ENCODE measurements around the gene ALDH16A1. TPM values are rescaled to one million over a fixed set of nuclear protein-coding genes. Genes with fewer than 3 reads are reported as not detected.
"Not testable (repeated sequence)": the region's sequence is repeated elsewhere in the genome, so short reads cannot be mapped to it uniquely, and the experiment has no call there.

ALDH16A1 gene
- total RNA-seq, 2 donors from 2014 or later = 22.6 to 34.0 TPM

DNA sequence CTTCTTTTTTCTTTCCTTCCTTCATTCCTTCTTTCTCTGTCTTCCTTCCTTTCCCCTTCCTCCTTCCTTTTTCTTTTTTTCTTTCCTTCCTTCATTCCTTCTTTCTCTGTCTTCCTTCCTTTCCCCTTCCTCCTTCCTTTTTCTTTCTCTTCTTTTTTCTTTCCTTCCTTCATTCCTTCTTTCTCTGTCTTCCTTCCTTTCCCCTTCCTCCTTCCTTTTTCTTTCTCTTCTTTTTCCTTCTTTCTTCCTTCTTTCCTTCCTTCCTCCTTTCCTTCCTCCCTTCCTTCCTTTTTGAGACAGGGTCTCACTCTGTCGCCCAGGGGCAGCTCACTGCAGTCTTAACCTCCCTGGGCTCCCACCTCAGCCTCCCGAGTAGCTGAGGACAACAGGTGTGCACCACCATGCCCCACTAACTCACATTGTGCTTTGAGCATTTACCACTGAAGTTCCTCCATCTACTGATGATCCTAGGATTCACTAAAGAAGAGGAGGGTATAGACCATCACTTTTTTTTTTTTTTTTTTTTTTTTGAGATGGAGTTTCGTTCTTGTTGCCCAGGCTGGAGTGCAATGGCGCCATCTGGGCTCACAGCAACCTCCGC, 8.8 kb upstream of the ALDH16A1 start:
- H3K9me3 Mint-ChIP-seq; ATAC-seq; DNase-seq (ENCODE audit: low spot score in 2 of 2): not testable (repeated sequence)
- Mint-ChIP-seq H3K27ac (peak overlapping the region; percentile 67 to 69), H3K36me3 (peaks cover 0 to 17% of the 10 kb centered on the region in 2 donors)

- DNase-seq (ENCODE audit: low spot score in 2 of 2) (no peak), ATAC-seq (no peak)
- Mint-ChIP-seq H3K9me3 (no peaks in the 10 kb centered on the region), H3K27ac (no peak overlapping the region), H3K36me3 (peaks cover 5 to 34% of the 10 kb centered on the region in 2 donors)
These were observed 7.0 kb upstream of the ALDH16A1 start for GRCh38 chr19:49445997-49446396.

DNA sequence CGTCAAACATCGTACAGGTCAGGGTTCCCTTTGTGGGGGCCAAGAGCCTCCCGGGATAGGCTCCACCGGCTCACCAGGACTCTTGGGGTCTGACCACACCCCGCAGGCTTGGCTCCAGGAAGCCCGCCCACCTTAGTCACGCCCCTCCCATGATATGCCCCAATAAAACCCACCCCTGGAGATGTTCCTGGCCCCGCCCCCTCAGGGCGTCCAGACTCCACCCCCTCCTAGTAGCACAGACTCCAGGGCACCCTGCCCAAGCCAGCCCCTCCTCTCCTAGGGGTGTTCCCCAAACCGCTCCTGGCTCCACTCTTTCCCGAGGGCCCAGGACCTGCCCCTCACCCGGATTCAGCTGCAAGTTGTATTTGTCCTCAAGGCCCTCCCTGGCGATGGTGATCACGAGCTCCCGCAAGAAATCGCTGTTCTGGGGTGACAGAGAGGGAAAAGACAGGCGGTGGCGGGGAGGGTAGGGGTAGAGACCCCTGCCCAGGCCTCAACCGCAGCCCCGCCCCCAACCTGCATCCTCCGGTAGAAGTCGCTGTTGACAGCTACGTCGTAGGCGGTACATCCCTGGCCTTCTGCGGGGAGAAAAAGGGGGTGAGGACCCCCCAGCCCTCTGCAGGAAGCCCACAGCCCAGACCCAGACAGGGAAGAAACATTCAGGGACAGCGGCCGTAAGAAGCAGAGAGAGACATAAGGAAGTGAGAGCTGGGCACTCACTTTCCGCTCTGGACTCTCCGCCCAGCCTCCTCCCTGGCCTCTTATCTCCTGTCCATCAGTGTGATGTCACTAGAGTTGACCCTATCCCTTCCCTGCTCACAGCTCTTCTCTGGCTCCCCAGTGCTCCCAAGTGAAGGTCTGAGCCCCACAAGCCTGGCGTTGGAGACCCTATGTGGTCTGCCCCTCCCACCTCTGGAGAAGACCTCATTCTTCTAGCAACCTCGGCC, 5.3 kb upstream of the ALDH16A1 start:
- H3K9me3 Mint-ChIP-seq = no peaks in the 10 kb centered on the region
- no peak for DNase-seq (ENCODE audit: low spot score in 2 of 2)
- H3K36me3 Mint-ChIP-seq = peaks cover 11 to 41% of the 10 kb centered on the region in 2 donors
- H3K27ac Mint-ChIP-seq = peak overlapping the region in 1 of 2 donors; percentile 47
- no peak for ATAC-seq

DNA sequence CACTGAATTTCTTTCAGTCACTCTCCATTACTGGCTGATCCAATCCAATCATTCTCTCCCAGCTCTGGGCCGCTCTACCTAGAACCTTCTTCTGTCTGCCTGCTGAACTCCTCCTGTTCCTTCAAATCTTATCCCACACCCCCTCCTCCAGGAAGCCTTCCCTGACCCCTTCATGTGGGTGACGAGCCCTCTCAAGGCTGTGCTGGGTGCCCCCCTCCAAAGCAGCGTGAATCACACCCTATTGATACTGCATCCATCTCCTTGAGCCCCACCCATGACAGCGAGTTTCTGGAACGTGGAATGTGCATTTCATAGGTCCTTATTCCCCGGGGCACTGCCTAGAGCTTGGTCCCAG, 4.6 kb upstream of the ALDH16A1 start:
- ATAC-seq = no peak
- H3K36me3 Mint-ChIP-seq = peaks cover 11 to 41% of the 10 kb centered on the region in 2 donors
- DNase-seq (ENCODE audit: low spot score in 2 of 2) = no peak
- peak overlapping the region; percentile 17 to 47 for H3K27ac Mint-ChIP-seq
- H3K9me3 Mint-ChIP-seq = no peaks in the 10 kb centered on the region

DNA sequence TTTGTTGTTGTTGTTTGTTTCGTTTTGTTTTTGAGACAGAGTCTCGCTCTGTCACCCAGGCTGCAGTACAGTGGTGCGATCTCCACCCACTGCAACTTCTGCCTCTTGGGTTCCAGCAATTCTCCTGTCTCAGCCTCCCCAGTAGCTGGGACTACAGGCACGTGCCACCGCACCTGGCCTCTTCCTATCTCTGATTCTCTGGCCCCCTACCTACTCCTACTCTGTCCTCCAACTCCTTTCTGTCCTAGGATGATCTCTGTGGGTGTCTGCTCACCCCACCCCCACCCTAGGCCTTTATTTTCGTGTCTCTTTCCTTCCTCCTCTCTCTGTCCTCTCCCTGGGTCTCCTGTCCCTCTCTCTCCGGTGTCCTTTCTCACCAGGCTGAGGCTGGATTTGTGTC, 2.6 kb upstream of the ALDH16A1 start:
- peaks cover 11 to 48% of the 10 kb centered on the region in 2 donors for H3K36me3 Mint-ChIP-seq
- no peak for ATAC-seq
- H3K9me3 Mint-ChIP-seq = no peaks in the 10 kb centered on the region
- no peak for DNase-seq (ENCODE audit: low spot score in 2 of 2)
- peak overlapping the region; percentile 99 for H3K27ac Mint-ChIP-seq

GRCh38 chr19:49451430-49452181, 1.4 kb upstream of the ALDH16A1 start, which contains the start of gene PIH1D1:
PIH1D1 (minus strand) TSS chr19:49451814; CDS start chr19:49451574, 240 bp downstream.
- peak; percentile 73 to 78 for ATAC-seq
- peak within 1 kb of the TSS; percentile 99 to 100 for H3K27ac Mint-ChIP-seq
- H3K9me3 Mint-ChIP-seq = no peaks in the 10 kb centered on the region
- peak; percentile 89 to 96 for DNase-seq (ENCODE audit: low spot score in 2 of 2)
- peaks cover 11 to 50% of the 10 kb centered on the region in 2 donors for H3K36me3 Mint-ChIP-seq

- Mint-ChIP-seq H3K27ac (peak overlapping the region; percentile 99 to 100), H3K9me3 (no peaks in the 10 kb centered on the region), H3K36me3 (peaks cover 11 to 41% of the 10 kb centered on the region in 2 donors)
- ATAC-seq (peak in 1 of 2 donors; percentile 2), DNase-seq (ENCODE audit: low spot score in 2 of 2) (no peak)
These were observed 774 bp downstream of the ALDH16A1 start for GRCh38 chr19:49453757-49454240.

GRCh38 chr19:49455773-49456172, 2.7 kb downstream of the ALDH16A1 start:
- DNase-seq (ENCODE audit: low spot score in 2 of 2) (no peak), ATAC-seq (no peak)
- Mint-ChIP-seq H3K27ac (peak overlapping the region in 1 of 2 donors; percentile 46), H3K9me3 (no peaks in the 10 kb centered on the region), H3K36me3 (peaks cover 8 to 22% of the 10 kb centered on the region in 2 donors)

DNA sequence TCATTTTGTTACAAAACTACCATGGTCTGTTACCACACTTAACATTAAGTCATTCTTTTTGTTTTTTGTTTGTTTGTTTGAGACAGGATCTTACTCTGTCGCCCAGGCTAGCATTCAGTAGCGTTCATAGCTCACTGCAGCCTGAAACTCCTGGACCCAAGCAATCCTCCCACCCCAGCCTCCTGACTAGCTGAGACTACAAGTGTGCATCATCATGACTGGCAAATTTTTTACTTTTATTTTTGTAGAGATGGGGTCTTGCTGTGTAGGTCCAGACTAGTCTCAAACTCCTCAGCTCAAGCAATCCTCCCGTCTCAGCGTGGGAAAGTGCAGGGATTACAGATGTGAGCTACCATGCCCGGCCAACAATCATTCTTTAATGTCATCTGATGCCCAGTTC, 3.3 kb downstream of the ALDH16A1 start:
- ATAC-seq (no peak), DNase-seq (ENCODE audit: low spot score in 2 of 2) (no peak)
- no peak overlapping the region for H3K27ac Mint-ChIP-seq
- peaks cover 5 to 18% of the 10 kb centered on the region in 2 donors for H3K36me3 Mint-ChIP-seq
- H3K9me3 Mint-ChIP-seq = no peaks in the 10 kb centered on the region

- Mint-ChIP-seq H3K9me3 (no peaks in the 10 kb centered on the region), H3K36me3 (peaks cover 0 to 13% of the 10 kb centered on the region in 2 donors), H3K27ac (no peak overlapping the region)
- ATAC-seq (no peak), DNase-seq (ENCODE audit: low spot score in 2 of 2) (no peak)
These were observed 5.5 kb downstream of the ALDH16A1 start for GRCh38 chr19:49458567-49458903.

DNA sequence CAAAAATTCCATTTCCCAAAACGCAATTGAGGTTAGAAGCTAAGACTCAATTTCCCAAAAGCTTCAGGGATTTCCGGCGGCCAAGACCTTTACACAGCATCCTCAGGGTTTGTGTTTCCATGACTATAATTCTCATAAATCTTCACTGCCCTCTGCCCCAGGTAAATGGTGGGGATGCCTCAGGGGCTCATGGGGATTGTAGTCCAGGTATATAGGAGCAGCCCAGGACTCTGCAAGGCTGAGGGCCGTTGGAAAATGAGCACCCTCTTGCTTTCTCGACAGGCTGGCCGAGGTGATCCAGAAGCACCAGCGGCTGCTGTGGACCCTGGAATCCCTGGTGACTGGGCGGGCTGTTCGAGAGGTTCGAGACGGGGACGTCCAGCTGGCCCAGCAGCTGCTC, 6.4 kb downstream of the ALDH16A1 start:
- Mint-ChIP-seq H3K27ac (no peak overlapping the region), H3K36me3 (peaks cover 0 to 6% of the 10 kb centered on the region in 2 donors)

GRCh38 chr19:49461130-49461529, 8.1 kb downstream of the ALDH16A1 start:
- not testable (repeated sequence) for H3K9me3 Mint-ChIP-seq; H3K27ac Mint-ChIP-seq; H3K36me3 Mint-ChIP-seq; ATAC-seq; DNase-seq (ENCODE audit: low spot score in 2 of 2)

More for the DNA sequence above, 6.4 kb downstream of the ALDH16A1 start:
- no peak for ATAC-seq
- DNase-seq (ENCODE audit: low spot score in 2 of 2) = no peak
- H3K9me3 Mint-ChIP-seq = no peaks in the 10 kb centered on the region

GRCh38 chr19:49461656-49462055, 8.6 kb downstream of the ALDH16A1 start:
- H3K36me3 Mint-ChIP-seq = no peaks in the 10 kb centered on the region
- ATAC-seq (no peak), DNase-seq (ENCODE audit: low spot score in 2 of 2) (no peak)
- H3K27ac Mint-ChIP-seq = no peak overlapping the region
- H3K9me3 Mint-ChIP-seq = no peaks in the 10 kb centered on the region

DNA sequence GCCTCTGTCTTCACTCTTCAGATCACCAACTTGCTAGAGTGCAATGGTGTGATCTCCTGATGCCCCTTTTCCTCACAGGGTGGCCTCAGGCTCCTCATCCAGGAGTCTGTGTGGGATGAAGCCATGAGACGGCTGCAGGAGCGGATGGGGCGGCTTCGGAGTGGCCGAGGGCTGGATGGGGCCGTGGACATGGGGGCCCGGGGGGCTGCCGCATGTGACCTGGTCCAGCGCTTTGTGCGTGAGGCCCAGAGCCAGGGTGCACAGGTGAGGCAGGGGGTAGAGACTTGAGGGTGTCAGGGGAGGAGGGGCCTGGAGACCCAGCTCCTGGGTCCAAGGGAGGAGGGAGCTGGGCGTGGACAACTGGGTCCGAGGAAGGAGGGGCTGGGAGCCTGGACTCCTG, 9.5 kb downstream of the ALDH16A1 start:
- Mint-ChIP-seq H3K9me3 (no peaks in the 10 kb centered on the region), H3K27ac (no peak overlapping the region), H3K36me3 (no peaks in the 10 kb centered on the region)
- DNase-seq (ENCODE audit: low spot score in 2 of 2) = no peak
- no peak for ATAC-seq

DNA sequence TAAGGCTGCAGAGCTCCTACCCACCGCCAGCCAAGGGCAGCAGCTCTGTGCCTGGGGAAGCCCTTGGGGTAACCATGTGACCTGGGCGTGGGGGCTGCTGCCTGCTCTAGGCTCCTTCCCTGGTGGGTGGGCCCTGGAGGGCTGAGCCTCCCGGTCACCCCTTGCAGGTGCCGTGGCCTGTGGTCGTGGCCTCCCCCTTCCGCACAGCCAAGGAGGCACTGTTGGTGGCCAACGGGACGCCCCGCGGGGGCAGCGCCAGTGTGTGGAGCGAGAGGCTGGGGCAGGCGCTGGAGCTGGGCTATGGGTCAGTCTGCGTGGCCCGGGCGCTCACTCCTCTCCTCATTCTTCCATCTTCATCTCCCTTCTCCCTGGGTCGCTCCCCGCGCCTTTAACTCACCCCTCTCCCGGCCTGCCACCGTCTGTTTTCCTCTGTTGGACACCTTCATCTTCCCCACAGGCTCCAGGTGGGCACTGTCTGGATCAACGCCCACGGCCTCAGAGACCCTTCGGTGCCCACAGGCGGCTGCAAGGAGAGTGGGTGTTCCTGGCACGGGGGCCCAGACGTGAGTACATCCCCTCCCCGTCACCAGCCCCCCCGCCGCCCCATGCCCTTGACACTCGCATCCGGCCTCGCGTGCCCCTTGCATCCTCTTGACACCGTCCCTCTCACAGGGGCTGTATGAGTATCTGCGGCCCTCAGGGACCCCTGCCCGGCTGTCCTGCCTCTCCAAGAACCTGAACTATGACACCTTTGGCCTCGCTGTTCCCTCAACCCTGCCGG, 11.1 kb downstream of the ALDH16A1 start:
- no peak for ATAC-seq
- H3K36me3 Mint-ChIP-seq = peaks cover 0 to 6% of the 10 kb centered on the region in 2 donors
- DNase-seq (ENCODE audit: low spot score in 2 of 2) = no peak
- H3K27ac Mint-ChIP-seq = peak overlapping the region in 1 of 2 donors; percentile 46
- no peaks in the 10 kb centered on the region for H3K9me3 Mint-ChIP-seq

DNA sequence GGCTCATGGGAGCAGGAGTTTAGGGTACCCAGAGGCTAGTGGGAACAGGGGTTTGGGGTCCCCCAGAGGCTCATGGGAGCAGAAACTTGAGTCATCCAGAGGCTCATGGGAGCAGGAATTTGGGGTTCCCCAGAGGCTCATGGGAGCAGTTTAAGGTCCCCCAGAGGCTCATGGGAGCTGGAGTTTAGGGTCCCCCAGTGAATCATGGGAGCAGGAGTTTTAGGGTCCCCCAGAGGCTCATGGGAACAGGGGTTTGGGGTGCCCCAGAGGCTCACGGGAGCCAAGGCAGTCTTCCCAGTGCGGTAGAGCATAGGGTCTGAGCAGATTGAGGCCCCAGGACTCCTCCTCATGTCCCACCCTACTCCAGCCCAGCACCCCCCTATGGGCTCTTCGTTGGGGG, 12.3 kb downstream of the ALDH16A1 start:
- Mint-ChIP-seq H3K27ac (peak overlapping the region; percentile 46 to 86), H3K9me3 (no peaks in the 10 kb centered on the region), H3K36me3 (peaks cover 0 to 6% of the 10 kb centered on the region in 2 donors)
- DNase-seq (ENCODE audit: low spot score in 2 of 2) (no peak), ATAC-seq (no peak)
